ENCODE measurements around the gene SMC1B.

DNA sequence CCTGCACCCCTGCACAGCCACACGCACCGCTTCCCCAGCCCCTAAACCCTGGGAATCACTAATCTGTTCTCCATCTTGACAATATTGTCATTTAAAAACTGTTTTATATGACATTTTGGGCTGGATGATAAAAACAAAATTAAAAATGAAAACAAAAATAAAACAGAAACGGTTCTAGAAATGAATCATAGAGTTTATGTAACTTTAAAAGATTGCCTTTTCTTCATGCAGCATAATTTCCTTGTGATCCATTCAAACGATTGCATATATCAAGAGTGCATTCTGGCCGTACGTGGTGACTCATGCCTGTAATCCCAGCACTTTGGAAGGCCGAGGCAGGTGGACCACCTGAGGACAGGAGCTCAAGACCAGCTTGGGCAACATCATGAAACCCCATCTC lies 110.2 kb downstream of the SMC1B start:
- TF ChIP-seq EZH2phosphoT487 (IDR thresholded peaks at IDR 0.05; ENCODE audit: unreplicated experiment): no peak
- TF ChIP-seq, protein P1, sequence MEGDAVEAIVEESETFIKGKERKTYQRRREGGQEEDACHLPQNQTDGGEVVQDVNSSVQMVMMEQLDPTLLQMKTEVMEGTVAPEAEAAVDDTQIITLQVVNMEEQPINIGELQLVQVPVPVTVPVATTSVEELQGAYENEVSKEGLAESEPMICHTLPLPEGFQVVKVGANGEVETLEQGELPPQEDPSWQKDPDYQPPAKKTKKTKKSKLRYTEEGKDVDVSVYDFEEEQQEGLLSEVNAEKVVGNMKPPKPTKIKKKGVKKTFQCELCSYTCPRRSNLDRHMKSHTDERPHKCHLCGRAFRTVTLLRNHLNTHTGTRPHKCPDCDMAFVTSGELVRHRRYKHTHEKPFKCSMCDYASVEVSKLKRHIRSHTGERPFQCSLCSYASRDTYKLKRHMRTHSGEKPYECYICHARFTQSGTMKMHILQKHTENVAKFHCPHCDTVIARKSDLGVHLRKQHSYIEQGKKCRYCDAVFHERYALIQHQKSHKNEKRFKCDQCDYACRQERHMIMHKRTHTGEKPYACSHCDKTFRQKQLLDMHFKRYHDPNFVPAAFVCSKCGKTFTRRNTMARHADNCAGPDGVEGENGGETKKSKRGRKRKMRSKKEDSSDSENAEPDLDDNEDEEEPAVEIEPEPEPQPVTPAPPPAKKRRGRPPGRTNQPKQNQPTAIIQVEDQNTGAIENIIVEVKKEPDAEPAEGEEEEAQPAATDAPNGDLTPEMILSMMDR (conservative IDR thresholded peaks at IDR 0.05; ENCODE audit: low read depth in 2 of 2): no peak
